Hepatocyte (in vitro differentiated cells): ENCODE measurements around the gene OOSP3. TPM values are rescaled to one million over a fixed set of nuclear protein-coding genes. Genes with fewer than 3 reads are reported as not detected.

Experiments
- DNase-seq: peaks from one replicate; pipeline ENCODE4 v3.0.0-alpha.2; 2016; ENCODE audit warnings: low spot score
- H2AFZ ChIP-seq: fragments of 200-600 bp; sonication (generic); 2 replicates; pipeline ENCODE4 v1.6.0; 2016; ENCODE audit warnings: antibody characterized with exemption, mild to moderate bottlenecking
- H3K27ac ChIP-seq: fragments of 200-600 bp; sonication (generic); 2 replicates; pipeline ENCODE4 v1.5.1; 2016; ENCODE audit warnings: mild to moderate bottlenecking
- H3K27me3 ChIP-seq: fragments of 200-600 bp; sonication (generic); 2 replicates; pipeline ENCODE4 v1.6.1; 2016
- H3K36me3 ChIP-seq: fragments of 200-600 bp; sonication (generic); replicated peaks from 2 replicates; pipeline ENCODE4 v1.5.1; 2016; ENCODE audit warnings: low read depth; ENCODE audit not compliant: insufficient read depth
- H3K4me1 ChIP-seq: fragments of 200-600 bp; sonication (generic); 2 replicates; pipeline ENCODE4 v1.5.1; 2016; ENCODE audit warnings: mild to moderate bottlenecking, moderate library complexity; ENCODE audit not compliant: insufficient read depth
- H3K4me2 ChIP-seq: fragments of 200-600 bp; sonication (generic); 2 replicates; pipeline ENCODE4 v1.6.0; 2016
- H3K4me3 ChIP-seq: fragments of 200-600 bp; sonication (generic); 2 replicates; pipeline ENCODE4 v1.5.1; 2016; ENCODE audit warnings: mild to moderate bottlenecking
- H3K79me2 ChIP-seq: fragments of 200-600 bp; sonication (generic); 2 replicates; pipeline ENCODE4 v1.6.0; 2017; ENCODE audit warnings: mild to moderate bottlenecking
- H3K9me2 ChIP-seq: fragments of 200-600 bp; sonication (generic); replicated peaks from 2 replicates; pipeline ENCODE4 v1.6.0; 2017; ENCODE audit warnings: mild to moderate bottlenecking; ENCODE audit not compliant: insufficient read depth
- H3K9me3 ChIP-seq: fragments of 200-600 bp; sonication (generic); 2 replicates; pipeline ENCODE4 v1.5.1; 2016; ENCODE audit warnings: low read depth, mild to moderate bottlenecking
- H4K20me1 ChIP-seq: fragments of 200-600 bp; sonication (generic); 2 replicates; pipeline ENCODE4 v1.6.0; 2016; ENCODE audit warnings: mild to moderate bottlenecking; ENCODE audit not compliant: insufficient read depth, poor library complexity, severe bottlenecking
- EZH2 ChIP-seq: fragments of 200-600 bp; sonication (generic); IDR thresholded peaks from 2 replicates; pipeline ENCODE4 v1.6.1; 2016; ENCODE audit warnings: antibody characterized with exemption, mild to moderate bottlenecking, borderline replicate concordance
- EZH2phosphoT487 ChIP-seq: fragments of 200-600 bp; sonication (generic); IDR thresholded peaks from one replicate; pipeline ENCODE4 v1.6.1; 2018; ENCODE audit warnings: antibody characterized with exemption, mild to moderate bottlenecking, low read depth, moderate library complexity; ENCODE audit not compliant: unreplicated experiment, severe bottlenecking
- WGBS: methylation state at CpG from one replicate; pipeline ENCODE4 v1.1.6; 2016; ENCODE audit warnings: low lambda C conversion rate; ENCODE audit errors: missing lambda C conversion rate; 5-methylcytosine and 5-hydroxymethylcytosine counted together
- polyA plus RNA-seq: library from polyadenylated mRNA; unstranded; fragments of >200 nt; fragmentation: Nextera tagmentation; extraction: Ambion mirVana; gene quantifications from 2 replicates; pipeline ENCODE4 v1.2.1, GENCODE V29; 2016
- total RNA-seq: library from RNA; depleted of rRNA; stranded (reverse); fragments of >200 nt; gene quantifications from 2 replicates; pipeline ENCODE4 v1.2.3, GENCODE V29; 2014
- TF ChIP-seq, protein P1 (sequence below): fragments of 200-600 bp; sonication (generic); IDR thresholded peaks from 2 replicates; pipeline ENCODE4 v1.5.1; 2016; ENCODE audit warnings: antibody characterized with exemption, mild to moderate bottlenecking; ENCODE audit not compliant: poor library complexity

Gene OOSP3
- total and polyA plus RNA-seq, 2 experiments from 2014 or later, result not detected

DNA sequence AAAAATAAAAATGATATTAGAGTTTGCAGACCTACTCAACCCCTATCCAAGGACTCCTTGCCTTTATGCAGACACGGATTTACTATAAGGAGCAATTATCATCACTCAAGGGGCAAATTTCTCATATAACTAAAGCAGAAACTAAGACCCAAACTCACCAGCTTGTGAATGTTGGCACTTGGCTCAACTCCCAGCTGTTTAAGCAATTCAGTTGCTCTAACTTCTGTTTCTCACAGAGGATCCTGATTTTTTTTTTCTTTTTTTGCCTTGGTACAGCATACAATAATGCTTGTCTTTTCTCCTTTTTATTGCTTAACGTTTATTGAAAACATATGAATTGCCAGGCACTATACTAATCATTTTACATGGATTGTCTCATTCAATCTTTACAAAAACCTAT, 23.7 kb upstream of the OOSP3 start:
- no peak for TF ChIP-seq EZH2
- TF ChIP-seq EZH2phosphoT487, result no peak
- TF ChIP-seq, protein P1, sequence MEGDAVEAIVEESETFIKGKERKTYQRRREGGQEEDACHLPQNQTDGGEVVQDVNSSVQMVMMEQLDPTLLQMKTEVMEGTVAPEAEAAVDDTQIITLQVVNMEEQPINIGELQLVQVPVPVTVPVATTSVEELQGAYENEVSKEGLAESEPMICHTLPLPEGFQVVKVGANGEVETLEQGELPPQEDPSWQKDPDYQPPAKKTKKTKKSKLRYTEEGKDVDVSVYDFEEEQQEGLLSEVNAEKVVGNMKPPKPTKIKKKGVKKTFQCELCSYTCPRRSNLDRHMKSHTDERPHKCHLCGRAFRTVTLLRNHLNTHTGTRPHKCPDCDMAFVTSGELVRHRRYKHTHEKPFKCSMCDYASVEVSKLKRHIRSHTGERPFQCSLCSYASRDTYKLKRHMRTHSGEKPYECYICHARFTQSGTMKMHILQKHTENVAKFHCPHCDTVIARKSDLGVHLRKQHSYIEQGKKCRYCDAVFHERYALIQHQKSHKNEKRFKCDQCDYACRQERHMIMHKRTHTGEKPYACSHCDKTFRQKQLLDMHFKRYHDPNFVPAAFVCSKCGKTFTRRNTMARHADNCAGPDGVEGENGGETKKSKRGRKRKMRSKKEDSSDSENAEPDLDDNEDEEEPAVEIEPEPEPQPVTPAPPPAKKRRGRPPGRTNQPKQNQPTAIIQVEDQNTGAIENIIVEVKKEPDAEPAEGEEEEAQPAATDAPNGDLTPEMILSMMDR, result no peak
- no peaks in the 10 kb centered on the region for H3K9me3 ChIP-seq
- H3K4me1 ChIP-seq, result no peaks in the 10 kb centered on the region
- no peaks in the 10 kb centered on the region for H4K20me1 ChIP-seq
- no peak overlapping the region for H2AFZ ChIP-seq
- H3K4me2 ChIP-seq, result no peak overlapping the region
- no peak for DNase-seq
- no peaks in the 10 kb centered on the region for H3K36me3 ChIP-seq
- H3K27me3 ChIP-seq, result no peaks in the 10 kb centered on the region
- no peaks in the 10 kb centered on the region for H3K9me2 ChIP-seq
- H3K4me3 ChIP-seq, result no peak overlapping the region
- 79% methylated on average over 2 of the region's 2 CpGs for WGBS
- H3K79me2 ChIP-seq, result no peaks in the 10 kb centered on the region
- no peak overlapping the region for H3K27ac ChIP-seq

DNA sequence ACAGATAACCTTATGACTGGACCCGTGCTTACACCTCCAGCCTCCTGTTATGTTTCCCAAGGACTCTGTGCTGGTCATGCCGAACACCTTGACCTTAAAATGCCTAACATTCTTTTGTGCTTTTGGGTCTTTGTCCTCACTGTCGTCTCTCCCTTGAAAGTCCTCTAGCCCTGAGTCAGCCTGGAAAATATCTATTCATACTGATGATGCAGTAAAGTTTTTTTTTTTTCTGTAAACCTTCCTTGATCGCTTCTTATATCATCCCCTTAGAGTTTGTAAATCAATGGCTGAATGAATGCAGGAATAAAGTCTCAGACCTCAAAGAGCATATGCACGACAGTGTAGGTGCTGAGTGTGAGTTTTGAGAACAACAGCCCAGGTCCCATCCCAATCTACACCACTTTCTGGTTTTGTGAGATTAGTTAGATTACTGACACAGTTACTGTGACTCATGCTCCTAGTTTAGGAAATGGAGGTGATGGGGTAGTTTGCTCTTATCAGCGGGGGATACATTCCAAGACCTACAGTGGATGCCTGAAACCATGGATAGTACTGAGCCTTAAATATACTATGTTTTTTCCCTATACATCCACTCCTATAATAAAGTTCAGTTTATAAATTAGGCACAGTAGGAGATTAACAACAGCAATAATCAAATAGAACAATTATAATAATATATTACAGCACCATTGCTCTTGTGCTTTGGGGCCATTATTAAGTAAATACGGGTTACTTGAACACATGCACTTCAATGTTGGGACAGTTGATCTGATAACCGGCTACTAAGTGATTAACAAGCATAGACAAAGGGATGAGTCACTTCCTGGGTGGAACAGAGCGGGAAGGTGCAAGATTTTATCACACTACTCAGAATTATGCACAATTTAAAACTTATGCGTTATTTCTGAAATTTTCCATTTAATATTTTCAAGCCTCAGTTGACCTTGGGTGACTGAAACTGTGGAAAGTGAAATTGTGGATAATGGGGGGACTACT, 20.8 kb upstream of the OOSP3 start:
- Histone ChIP-seq H3K4me1 (no peaks in the 10 kb centered on the region), H3K27ac (no peak overlapping the region), H3K27me3 (no peaks in the 10 kb centered on the region), H4K20me1 (no peaks in the 10 kb centered on the region), H3K79me2 (no peaks in the 10 kb centered on the region), H3K9me3 (no peaks in the 10 kb centered on the region), H3K4me3 (no peak overlapping the region), H3K9me2 (no peaks in the 10 kb centered on the region), H3K4me2 (no peak overlapping the region), H3K36me3 (no peaks in the 10 kb centered on the region), H2AFZ (no peak overlapping the region)
- DNase-seq, result no peak
- 62% methylated on average over 10 of the region's 10 CpGs for WGBS
- TF ChIP-seq EZH2phosphoT487, result no peak
- TF ChIP-seq EZH2, result no peak
- TF ChIP-seq, protein P1, result no peak

- Histone ChIP-seq H3K4me1 (no peaks in the 10 kb centered on the region), H3K27ac (no peak overlapping the region), H3K4me3 (no peak overlapping the region), H3K27me3 (no peaks in the 10 kb centered on the region), H3K36me3 (no peaks in the 10 kb centered on the region), H3K9me3 (no peaks in the 10 kb centered on the region), H3K9me2 (no peaks in the 10 kb centered on the region), H2AFZ (no peak overlapping the region), H4K20me1 (no peaks in the 10 kb centered on the region), H3K79me2 (no peaks in the 10 kb centered on the region), H3K4me2 (no peak overlapping the region)
- DNase-seq, result no peak
- TF ChIP-seq, protein P1, result no peak
- TF ChIP-seq EZH2, result no peak
- no peak for TF ChIP-seq EZH2phosphoT487
These were observed 18.9 kb upstream of the OOSP3 start for GRCh38 chr11:59859673-59860072.
